ENCODE data around the gene FBXL14.

FBXL14 gene

DNA sequence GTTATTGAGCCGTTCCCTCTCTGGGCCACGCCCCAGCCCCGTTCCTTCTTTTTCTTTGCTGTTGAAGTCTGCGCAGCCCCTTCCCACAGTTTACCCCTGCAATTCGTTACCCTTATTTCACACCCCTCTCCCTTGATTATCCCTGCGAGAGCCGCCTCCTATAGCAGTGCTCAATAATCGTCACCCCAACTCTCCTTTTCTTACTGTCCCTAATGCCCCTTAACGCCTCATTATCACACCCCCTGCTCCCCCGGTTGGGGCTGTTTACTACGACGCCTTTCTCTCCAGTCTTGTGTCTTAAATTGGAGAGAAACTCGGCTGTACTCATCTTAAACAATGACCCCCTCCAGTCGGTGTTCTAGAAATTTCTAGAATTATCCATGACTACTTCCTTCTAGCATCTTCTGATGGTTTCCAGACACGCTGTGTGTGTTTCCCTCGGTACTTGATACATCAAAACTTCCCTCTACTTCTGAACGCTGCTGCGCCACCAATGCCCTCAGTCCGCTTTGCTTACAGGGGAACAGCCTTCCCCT lies 713 bp upstream of the FBXL14 start:
- no peak for TF ChIP-seq CTCF (IDR thresholded peaks at IDR 0.05; ENCODE audit: borderline replicate concordance, control extremely low read depth, extremely low read depth, insufficient read depth, missing control alignments)
- in situ Hi-C loops (cut with MboI; ENCODE audit: low sequenced_read_pairs, unreplicated experiment) = loop anchor here (25.0 kb wide), 1 partner anchor 1033 kb away; no protein-coding TSS in a partner anchor
- no peak for DNase-seq (ENCODE audit: low spot score)

DNA sequence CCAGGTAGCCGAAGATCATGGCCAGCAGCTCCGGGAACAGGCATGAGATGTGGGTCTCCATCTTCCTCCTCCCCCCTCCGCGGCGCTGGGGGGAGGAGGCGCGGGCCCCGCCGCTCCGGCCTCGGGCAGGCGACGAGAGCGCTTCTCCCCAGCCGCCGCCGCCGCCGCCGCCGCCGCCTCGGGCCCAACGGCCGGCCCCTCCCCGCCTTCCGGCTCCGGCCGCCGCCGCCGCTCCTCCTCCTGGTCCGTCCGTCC lies 448 bp downstream of the FBXL14 start:
- in situ Hi-C loops (cut with MboI; ENCODE audit: low sequenced_read_pairs, unreplicated experiment) = loop anchor here (25.0 kb wide), 1 partner anchor 1032 kb away; no protein-coding TSS in a partner anchor
- DNase-seq (ENCODE audit: low spot score) = peak; percentile 84
- TF ChIP-seq CTCF (IDR thresholded peaks at IDR 0.05; ENCODE audit: borderline replicate concordance, control extremely low read depth, extremely low read depth, insufficient read depth, missing control alignments) = no peak

GRCh38 chr12:1593174-1594005 lies 991 bp downstream of the FBXL14 start:
- DNase-seq (ENCODE audit: low spot score) = peak; percentile 45
- no peak for TF ChIP-seq CTCF (IDR thresholded peaks at IDR 0.05; ENCODE audit: borderline replicate concordance, control extremely low read depth, extremely low read depth, insufficient read depth, missing control alignments)
- in situ Hi-C loops (cut with MboI; ENCODE audit: low sequenced_read_pairs, unreplicated experiment) = loop anchor here (25.0 kb wide), 1 partner anchor 1031 kb away; no protein-coding TSS in a partner anchor

- in situ Hi-C loops (cut with MboI; ENCODE audit: low sequenced_read_pairs, unreplicated experiment) = loop anchor here (25.0 kb wide), 1 partner anchor 1030 kb away; no protein-coding TSS in a partner anchor
- no peak for TF ChIP-seq CTCF (IDR thresholded peaks at IDR 0.05; ENCODE audit: borderline replicate concordance, control extremely low read depth, extremely low read depth, insufficient read depth, missing control alignments)
- peak; percentile 62 for DNase-seq (ENCODE audit: low spot score)
Measured at GRCh38 chr12:1592444-1593173, 1.8 kb downstream of the FBXL14 start.

- no peak for TF ChIP-seq CTCF (IDR thresholded peaks at IDR 0.05; ENCODE audit: borderline replicate concordance, control extremely low read depth, extremely low read depth, insufficient read depth, missing control alignments)
- no peak for DNase-seq (ENCODE audit: low spot score)
- in situ Hi-C loops (cut with MboI; ENCODE audit: low sequenced_read_pairs, unreplicated experiment) = loop anchor here (25.0 kb wide), 1 partner anchor 1029 kb away; no protein-coding TSS in a partner anchor
Measured at GRCh38 chr12:1591543-1591942, 2.8 kb downstream of the FBXL14 start.

DNA sequence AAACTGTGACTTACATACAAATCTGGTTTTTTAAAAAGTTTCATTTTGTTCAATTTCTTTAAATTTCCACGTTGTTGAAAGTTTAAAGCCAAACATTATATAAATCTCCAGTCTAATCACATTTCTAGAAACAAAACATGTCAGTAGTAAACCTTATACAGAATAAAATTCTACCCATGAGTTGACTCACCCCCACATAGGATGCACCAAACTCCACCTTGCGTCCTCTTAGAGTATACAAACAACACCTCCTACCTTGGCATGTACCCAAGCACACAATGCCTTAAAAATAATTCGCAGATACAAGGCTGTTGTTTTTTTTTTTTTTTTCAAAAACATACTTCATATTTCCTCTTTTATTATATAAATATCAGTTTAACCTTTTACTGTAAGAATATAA lies 3.3 kb downstream of the FBXL14 start:
- DNase-seq (ENCODE audit: low spot score) = no peak
- in situ Hi-C loops (cut with MboI; ENCODE audit: low sequenced_read_pairs, unreplicated experiment) = loop anchor here (25.0 kb wide), 1 partner anchor 1029 kb away; no protein-coding TSS in a partner anchor
- no peak for TF ChIP-seq CTCF (IDR thresholded peaks at IDR 0.05; ENCODE audit: borderline replicate concordance, control extremely low read depth, extremely low read depth, insufficient read depth, missing control alignments)

Measured in GM13976 (cell line).